AG20443 (cell line): Measurements from ENCODE around the gene AK8.

Source experiments
- DNase-seq: peaks from one replicate; pipeline ENCODE4 v3.0.0; 2012; ENCODE audit warnings: low spot score, mixed read lengths

AK8 gene

DNA sequence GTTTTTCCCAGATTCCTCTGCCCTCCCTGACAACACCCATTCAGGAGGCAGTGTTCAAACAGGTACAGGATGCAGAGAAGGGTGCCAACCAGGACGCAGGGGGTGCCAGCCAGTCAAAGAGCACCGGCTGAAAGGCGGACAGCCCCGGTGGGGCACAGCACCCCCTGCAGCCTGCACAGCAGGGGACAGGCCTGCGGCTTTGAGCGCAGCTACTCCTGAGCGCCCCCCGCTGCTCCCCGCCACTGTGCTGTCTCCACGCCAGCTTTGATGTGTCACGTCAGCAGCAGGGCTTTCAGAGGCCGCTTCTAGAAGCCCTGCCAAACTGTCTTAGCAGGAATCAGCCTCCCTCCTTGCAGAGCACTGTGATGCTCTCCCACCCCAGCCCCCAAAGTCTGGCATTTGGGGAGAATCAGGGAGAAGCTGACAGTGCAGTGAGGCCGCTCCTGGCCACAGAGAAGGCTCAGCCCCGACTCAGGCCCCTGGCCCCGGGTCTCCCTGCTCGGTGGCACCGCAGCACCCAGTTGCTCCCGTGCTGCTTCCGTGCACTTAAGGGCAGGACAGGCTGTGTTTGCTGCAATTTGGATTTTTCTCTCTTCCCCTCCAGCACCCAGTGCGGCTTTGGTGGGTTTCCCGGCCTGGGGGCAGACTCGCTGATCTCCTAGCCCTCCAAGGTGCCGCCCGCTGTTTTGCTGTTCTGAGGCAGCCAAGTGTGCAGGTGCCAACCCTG, 20.3 kb downstream of the AK8 start:
- DNase-seq, result peak; percentile 53

DNA sequence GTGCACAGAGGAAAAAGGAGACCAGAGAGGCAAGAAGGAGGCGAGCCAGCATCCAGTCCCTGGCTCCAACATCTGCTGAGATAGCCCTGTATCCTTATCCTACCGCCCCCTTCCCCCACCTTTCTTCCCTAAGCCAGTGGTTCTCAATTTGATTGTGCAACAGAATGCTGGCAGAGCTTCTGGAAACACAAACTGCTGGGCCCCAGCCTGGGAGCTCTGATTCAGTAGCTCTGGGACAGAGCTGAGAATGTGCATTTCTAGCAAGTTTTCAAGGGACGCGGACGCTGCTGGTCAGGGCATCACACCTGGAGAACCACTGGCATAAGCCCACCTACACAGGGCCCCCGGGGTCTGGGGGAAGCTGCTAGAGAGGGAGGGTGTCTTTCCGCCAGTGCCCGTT, 21.1 kb downstream of the AK8 start:
- DNase-seq, result peak; percentile 83

DNA sequence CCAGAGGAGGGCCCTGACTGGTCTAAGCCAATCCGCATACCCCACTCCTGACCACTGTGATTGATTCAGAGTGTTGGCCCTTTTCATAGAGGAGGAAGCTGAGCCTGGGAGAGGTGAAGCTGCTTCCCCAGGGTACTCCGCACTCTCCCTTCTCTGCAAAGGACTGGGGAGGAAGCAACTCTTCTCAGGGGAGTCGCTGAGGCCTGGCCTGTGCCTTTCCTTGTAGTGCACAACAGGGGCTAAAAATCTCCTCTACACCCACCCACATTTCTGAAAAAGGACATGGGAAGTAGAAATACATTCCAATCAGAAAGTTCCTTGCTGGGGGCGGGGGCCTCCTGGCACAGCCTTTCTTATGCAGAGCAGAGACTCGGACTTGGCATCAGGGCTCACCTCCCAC, 22.2 kb downstream of the AK8 start:
- no peak for DNase-seq

DNA sequence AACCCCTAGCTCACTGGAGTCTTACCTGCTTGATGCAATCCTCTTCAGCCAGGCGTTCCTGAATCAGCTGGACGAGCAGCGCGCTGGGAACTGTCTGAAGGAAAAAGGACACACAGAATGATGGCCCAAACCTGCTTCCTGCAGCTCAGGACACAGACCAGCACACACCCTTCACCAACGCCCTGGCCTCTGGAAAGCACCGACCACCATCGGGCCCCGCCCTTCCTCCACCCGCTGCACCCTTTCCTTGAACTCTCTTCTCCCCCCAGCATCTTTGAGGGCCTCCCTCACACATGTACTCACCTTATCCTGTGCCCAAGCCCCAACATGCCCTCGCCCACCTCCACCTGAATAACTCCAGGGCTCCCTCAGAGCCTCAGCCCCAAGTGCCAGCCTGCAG, 23.3 kb downstream of the AK8 start:
- DNase-seq, result no peak

DNA sequence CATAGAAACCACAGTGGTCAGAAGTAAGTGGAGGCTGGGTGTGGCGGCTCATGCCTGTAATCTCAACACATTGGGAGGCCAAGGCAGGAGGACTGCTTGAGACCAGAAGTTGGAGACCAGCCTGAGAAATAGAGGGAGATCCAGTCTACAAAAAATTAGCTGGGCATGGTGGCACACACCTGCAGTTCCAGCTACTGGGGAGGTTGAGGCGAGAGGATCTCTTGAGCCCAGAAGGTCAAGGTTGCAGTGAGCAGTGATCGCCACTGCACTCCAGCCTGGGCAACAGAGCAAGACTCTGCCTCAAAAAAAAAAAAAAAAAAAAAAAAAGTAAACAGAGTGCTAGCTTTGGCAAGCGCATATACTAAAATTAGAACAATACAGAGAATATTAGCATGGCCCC, 24.6 kb downstream of the AK8 start:
- DNase-seq, result no peak

DNA sequence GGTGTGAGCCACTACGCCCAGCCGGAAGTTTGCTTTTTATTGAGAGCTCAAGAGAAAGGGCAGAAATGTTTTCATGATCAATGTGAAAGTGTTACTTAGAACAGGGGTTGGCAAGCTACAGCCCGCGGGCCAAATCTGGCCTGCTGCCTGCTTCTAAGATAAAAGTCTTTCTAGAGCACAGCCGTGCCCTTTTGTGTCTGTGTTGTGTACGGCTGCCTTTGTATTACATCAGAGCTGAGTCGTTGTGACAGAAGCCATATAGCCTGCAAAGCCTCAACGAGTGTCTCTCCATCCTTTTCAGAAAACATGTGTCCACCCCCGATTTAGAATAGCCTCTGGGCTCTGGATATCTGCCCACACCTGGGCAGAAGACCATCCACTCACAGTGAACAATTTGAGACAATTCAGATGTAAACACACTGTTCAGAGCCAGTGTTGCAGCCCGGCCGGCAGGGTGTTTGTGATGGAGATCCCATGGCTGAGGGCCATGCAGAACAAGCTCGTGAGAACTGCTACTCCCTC, 28.8 kb downstream of the AK8 start:
- no peak for DNase-seq

DNA sequence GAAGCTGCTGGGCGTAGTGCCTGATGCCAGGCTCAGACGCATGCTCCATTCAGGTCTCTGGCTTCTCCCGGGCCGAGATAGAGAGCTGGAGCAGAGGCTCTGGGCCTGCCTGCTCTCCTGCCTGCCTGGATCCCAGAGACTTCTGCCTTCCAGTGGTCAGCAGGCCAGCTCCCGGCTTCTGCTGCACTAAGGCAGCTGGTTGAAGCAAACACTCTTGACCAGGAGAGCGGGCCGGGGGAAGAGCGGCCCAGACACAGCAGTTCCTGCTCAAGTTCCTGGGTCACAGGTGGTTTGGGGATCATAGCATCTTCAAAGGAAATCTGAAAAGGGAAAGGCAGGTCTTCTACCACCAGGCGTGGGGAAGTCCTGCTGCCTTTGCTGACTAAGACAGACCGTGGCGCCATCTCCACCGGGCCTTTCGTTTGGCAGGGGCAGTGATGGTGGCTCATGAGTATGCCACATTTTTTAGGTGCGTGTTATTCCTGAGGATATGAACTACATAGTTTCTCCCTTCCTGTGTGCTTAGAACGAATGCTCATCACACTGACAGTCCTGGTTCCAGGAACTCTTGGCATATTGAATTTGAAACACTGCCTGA, 31.1 kb downstream of the AK8 start:
- DNase-seq, result no peak

DNA sequence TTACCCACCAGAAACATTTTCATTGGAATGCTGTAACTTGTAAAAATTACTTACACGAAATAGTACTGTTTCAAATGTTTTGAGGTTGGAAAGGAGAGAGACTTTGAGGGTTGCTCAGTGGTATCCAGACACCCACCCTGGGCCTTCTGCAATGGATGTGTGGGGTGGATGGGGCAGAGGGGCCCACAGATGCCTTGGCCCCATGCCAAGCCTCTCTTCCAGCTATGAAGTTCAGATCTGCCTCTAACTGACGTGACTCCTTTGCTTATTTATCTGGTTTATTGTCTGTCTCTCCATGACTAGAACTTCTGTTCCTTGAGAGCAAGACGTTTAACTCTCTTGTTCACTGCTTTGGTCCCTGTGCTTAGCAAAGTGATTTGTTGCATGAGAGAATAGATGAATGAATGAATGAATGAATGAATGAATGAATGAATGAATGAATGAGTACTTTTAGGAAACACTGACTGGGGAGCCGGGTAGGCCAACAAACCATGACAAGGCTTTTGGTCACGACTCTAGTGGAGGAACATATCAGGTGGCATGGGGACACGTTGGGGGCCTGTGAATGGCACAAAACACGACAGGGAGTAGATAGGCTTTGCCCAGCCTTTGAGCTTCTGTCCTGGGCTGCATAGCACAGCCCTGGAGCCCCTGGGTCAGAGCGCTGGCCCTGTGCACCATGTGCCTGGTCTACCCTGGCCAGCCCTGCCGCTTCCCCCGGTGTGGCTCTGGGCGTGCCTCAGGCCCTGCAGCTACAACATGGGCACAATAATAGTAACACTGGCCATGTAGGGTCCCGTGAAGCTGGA, 31.8 kb downstream of the AK8 start:
- DNase-seq, result no peak

DNA sequence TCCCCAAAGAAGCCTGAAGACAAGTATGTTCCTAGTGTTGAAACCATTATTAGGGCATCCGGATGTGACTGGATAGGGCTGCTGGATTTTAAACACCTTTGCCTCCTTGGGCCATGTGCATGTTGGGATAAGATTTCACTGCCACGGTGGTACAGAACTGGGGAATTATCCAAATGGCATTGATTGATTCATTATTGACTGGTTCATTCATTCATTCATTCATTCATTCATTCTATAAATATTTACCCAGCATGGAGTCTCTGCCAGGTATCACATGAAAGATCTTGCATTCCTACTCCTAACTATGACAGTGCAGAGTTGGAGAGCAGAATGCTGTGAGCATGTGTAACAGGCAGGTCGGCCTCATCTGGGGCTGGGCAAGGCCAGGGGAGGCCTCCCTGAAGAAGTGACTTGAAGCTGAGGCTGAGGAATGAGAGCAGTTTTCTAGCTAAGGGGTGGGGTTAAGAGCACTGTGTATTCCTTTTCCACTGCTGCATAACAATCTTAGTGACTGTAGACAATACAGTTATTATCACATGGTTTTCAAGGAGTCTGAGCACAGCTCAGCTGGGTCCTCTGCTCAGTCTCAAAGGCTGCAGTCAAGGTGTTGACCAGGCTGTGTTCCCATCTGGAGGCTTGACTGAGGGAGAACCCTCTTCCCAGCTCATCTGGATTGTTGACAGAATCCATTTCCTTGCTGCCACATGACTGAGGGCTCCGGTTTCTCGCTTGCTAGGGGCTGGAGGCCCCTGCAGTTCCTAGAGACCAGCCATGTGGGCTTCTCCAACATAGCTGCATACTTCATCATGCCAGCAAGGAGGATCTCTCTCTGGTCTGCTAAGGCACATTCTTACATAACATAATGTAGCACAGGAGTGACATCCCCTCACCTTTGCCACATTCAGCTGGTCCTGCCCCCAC, 35.7 kb downstream of the AK8 start:
- DNase-seq, result no peak

DNA sequence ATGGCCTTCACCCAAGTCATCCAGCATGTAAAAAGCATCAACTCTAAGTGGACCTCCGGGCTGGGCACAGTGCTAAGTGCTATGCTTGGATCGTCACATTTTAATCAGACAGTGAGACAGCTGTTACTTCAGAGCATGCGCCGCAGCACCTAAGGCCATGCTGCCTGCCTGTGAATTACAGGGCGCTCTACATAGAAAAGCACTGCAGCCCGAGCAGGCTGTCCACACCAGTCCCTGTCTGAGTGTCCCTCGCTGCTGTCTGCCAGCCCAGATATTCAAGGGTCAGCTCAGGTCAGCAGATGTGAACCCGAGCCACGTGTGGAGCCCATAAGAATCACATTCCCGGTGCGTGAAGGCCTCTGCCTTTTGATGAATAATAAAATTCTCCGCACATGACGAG, 37.1 kb downstream of the AK8 start:
- DNase-seq, result no peak

DNA sequence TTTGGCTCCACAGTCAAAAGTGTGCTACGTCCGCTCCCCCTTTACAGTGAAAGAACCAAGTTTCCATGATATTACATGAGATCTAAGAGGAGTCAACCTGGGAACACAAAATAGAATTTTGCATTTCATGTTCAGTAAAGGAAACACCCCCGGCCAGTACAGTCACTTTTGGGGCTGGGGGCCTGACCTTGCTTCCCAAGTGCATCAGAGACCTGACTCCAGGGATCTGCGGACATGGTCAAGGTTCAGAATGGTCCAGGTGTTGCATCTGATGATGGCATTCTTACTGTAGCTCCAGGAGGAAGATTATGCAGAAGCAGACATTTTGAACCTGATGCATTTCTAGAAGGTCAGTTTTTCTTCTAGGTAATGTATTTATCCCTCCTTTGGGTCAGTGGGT, 39.8 kb downstream of the AK8 start:
- DNase-seq, result no peak

DNA sequence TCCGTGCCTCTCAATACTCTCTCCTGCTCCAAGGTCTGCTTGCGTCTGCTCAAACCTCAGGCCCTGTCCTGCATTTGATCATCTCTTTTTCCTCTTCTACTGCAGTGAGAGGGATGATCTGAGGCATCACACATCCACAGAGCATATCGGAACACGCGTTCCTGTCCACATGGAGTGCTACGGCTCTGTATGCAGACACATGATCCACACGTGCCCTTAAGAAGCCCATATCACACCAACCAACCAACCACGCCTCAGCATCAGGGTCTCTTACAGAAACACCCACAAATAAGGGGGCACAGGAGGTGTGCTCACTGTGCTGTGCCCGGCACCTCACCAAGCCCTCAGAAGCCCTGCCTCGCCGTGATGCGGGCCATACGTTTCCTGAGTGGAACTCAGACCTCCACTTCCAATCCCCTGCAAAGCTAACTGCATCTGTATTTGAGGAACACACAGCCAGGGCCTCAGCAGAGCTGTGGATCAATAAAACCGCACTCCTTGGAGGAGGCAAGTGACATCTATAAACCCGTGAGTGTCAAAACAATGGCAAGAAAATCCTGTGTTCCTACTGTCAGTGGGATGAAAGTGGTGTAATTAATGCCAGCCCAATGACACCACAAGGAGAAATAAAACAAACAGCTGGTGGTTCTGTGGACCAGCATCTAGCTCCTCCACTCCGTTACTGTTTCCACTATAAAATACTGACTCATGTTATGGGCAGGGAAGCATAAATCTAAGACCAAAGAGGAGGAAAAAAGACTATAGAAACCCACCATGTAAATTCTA, 40.4 kb downstream of the AK8 start:
- DNase-seq, result no peak

DNA sequence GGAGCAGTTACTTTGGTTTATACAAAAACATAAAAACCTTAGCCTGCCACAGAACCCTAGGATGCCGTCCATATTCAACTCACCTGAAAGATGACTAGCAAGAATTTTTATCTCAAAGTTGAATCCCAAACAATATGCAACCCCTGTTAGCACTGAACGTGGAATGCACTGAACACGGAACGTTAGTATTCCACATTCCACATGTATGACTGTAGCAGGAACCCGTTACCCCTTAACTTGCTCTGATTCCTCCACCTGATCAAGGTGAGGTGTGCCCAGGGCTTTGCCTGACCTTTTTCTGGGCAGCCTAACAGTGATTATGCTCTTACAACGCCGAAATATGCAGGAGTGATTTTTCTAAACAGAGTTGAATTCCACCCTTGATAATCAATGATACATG, 43.7 kb downstream of the AK8 start:
- DNase-seq, result no peak

DNA sequence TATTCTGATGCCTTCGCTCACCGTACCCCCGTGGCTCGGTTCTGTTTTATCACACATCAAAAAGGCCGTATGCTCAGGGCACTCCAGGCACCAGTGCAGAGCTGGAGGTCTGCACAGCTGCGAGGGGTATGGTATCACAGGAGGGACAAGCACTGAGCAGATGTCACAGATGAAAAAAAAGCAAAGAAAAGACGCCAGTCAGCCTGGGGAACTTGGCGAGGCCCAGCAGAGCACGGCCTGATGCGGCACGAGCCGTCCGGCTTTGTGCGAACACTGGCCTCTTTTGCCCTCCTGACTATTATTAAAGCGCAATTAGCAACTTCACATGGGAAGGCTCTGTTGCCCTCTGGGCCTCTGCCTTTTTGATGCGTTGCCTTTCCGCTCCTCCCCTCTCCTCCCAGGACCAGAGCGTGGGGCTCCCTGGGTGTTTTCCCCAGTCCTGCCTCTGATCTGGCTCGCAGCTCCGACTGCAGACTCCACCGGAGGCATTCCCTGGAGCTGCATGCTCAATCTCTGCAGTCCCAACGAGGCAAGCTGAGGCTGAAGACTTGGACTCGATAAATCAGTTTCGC, 44.4 kb downstream of the AK8 start:
- DNase-seq, result no peak

DNA sequence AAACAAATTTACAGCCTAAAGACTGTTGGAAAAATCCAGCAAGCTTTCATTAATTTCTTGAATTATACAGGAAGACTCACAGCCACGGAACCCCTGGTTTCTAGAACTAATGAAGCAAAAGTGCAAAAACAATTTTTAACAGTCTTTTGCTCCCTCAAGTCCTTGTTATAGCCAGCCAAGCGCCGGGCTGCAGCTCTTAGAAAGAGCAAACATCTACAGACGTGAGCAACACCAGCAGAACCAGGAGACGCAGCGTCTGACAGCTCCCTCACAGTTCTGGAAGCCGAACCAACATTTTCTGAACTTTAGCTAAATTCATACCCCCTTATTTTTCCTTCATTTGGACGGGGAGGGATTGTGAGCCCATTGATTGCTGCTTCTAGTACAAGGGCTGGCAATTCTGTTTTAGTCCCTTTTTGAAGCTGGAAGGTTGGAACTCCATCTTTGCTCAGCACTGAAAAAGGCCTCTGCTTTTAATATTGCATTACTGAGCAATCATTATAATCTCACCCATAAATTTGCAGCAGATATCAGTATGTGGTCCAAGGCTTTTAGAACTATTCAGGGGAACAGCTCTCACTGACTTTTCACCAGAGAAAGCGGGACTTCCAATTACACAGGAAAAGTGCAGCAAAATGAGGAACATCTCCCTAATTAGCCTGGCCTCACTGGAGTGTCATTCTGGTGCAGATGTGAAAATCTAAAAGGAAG, 45.8 kb downstream of the AK8 start:
- no peak for DNase-seq

DNA sequence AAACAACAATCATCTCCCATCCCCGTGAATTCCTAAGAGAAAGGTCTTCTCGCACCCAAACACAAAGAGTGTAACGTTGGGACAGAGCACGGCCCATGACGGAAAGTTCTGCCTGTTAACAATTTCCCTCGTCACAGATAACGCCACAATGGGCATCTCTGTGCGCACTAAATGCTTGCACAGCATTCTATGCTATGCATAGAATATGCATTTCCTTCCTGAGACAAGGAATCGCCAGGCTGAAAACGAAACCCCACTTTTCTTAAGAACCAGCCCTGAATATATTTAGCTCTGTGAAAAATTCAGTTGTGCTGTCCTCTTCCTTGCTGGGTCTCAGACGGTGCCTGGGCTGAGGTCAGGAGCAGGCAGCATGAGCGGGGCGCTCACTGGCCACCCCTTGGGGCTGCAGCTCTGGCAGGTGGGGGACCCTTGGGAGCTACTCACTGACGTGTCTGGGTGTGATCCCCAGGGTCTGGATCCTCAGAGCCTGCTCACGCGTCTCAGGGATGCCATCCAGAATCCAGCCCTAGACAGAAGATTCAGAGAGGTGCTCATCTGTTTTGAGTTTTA, 49.8 kb downstream of the AK8 start:
- DNase-seq, result no peak

DNA sequence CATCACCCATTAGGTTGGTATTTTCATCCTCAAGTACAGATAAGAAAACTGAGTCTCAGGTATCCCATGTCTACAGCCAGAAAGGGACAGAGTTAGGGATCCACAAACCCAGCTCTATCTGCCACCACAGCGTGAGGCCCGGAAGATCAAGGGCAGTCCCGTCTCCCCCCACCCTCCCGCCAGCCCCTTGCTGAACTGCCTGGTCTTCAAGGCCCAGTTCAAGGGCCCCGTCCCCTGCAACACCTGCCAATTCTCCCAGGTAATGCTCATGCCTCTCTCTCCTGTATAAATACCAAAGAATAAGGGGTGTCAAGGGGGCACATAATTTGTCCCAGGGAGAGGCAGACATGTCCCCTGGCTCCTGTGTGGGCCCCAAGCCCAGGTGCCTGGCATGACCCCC, 50.7 kb downstream of the AK8 start:
- DNase-seq, result no peak

DNA sequence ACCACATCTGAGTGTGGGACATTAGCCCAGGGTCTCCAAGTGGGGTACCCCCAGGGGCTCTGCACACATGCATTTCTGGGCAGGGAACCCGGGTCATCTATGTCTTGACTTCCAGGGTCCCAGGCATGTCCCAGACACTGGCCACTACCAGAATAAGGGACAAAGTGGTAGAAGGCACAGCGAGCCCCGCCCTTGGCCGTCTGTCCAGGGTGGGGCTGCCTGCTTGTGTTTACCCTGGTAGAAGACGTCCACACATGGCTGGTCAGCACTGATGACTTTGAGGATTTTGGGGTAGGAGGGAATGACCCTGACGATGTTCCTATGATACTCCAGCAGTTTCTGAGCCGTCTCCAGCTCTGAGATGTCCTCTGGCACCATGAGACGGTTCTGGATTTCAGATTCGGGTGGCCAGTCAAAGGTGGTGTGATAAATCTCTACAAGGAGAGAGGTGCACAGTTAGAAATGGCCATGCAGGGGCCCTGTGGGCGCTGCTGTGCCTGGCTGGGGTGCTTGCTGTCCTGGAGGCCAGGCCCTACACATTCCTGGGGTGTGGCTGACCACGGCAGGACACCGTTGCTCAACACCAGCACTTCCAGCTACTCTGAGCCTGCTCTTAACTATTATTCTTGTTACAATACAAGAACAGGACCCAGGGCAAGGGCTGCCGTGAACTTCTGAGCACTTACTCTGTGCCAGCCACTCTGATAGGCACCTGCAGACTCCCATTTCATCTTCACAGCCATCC, 51.3 kb downstream of the AK8 start:
- DNase-seq, result no peak

DNA sequence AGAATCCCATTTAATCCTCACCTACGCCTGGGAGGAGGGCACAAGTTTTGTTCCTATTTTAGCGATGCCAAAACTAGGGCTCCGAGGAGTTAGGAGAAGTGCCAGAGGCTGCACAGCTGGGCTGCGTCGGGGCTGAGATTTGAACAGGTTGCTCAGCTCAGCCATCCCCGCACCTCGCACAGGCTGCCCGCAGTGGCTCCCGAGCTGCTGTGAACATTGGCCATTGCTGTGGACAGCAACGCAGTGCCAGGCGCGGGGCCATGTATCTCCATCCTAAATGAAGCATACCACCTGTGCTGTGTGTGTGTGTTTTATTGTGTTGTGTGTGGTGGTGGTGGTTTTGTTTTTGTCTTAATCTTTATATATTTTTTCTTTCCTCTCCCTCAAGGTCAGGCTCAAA, 52.0 kb downstream of the AK8 start:
- DNase-seq, result no peak
